Measurements from ENCODE around the gene MMP15.

DNA sequence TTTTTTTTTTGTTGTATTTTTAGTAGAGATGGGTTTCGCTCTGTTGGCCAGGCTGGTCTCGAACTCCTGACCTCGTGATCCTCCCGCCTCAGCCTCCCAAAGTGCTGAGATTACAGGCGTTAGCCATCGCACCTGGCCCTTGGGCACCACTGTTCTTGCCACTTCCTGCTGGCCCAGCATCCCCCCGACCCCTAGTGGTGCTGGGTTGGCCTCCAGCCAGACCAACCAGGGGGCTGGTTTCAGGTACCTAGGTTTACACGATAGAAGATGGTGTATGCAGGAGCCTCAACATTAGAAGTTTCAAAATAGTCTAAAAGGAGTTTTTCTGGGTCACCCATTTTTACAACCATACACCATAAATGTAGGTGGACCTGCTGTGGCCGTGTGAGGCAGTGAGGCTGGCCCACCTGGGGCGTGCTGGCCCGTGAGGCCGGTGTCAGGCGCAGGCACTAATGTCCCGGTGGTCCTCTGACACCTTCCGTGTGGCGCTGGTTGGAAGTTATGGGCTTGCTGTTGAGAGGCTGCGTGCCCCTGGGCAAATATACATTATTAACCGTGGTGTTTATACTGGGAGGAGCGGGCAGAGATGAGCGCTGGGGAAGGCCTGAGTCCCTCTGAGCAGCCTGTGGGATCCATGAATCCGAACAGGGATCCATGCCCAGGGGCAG, 60.2 kb downstream of the MMP15 start:
- no peak for TF ChIP-seq POLR2A (IDR thresholded peaks at IDR 0.05; ENCODE audit: extremely low read depth, insufficient read length)
- TF ChIP-seq, protein P1, sequence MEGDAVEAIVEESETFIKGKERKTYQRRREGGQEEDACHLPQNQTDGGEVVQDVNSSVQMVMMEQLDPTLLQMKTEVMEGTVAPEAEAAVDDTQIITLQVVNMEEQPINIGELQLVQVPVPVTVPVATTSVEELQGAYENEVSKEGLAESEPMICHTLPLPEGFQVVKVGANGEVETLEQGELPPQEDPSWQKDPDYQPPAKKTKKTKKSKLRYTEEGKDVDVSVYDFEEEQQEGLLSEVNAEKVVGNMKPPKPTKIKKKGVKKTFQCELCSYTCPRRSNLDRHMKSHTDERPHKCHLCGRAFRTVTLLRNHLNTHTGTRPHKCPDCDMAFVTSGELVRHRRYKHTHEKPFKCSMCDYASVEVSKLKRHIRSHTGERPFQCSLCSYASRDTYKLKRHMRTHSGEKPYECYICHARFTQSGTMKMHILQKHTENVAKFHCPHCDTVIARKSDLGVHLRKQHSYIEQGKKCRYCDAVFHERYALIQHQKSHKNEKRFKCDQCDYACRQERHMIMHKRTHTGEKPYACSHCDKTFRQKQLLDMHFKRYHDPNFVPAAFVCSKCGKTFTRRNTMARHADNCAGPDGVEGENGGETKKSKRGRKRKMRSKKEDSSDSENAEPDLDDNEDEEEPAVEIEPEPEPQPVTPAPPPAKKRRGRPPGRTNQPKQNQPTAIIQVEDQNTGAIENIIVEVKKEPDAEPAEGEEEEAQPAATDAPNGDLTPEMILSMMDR (IDR thresholded peaks at IDR 0.05; ENCODE audit: low read depth, low read length): no peak

Measured in NB4 (cell line).